Measurements from ENCODE around the gene PHF10. TPM values are rescaled to one million over a fixed set of nuclear protein-coding genes. Genes with fewer than 3 reads are reported as not detected.
A peak's percentile ranks its signal among the peaks of the same experiment; 100 is the strongest.

The PHF10 gene
- total RNA-seq, 2 donors from 2014 or later: 27.8 to 33.0 TPM

DNA sequence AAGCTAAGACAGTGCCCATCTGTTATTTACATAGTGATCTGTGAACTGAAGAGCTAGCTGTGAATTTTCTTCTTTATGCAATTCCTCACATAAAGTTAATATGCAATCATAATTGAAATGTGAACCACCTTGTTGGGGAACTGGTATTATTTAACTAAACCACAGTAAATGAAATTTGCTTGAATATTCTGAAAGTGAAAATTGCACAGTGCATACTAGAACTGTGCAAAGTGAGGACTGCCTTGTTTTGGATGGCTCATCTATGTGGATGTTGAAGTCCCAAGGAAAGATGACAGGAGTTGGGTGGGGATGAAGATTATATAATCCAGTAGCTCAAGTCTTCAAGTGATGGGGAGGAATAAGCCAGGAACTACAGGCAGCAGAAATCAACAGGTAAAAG is 5.7 kb upstream of the PHF10 start:
- Histone ChIP-seq H3K9me3 (no peaks in the 10 kb centered on the region), H3K36me3 (replicated peaks in 1 of 2; ENCODE audit: insufficient read depth in 1 of 2, low read depth in 2 of 2) (no peaks in the 10 kb centered on the region), H3K4me3 (no peak overlapping the region), H3K27me3 (no peaks in the 10 kb centered on the region), H3K27ac (no peak overlapping the region), H3K4me1 (no peaks in the 10 kb centered on the region)
- no peak for TF ChIP-seq POLR2A (IDR thresholded peaks at IDR 0.05)
- TF ChIP-seq, protein P1, sequence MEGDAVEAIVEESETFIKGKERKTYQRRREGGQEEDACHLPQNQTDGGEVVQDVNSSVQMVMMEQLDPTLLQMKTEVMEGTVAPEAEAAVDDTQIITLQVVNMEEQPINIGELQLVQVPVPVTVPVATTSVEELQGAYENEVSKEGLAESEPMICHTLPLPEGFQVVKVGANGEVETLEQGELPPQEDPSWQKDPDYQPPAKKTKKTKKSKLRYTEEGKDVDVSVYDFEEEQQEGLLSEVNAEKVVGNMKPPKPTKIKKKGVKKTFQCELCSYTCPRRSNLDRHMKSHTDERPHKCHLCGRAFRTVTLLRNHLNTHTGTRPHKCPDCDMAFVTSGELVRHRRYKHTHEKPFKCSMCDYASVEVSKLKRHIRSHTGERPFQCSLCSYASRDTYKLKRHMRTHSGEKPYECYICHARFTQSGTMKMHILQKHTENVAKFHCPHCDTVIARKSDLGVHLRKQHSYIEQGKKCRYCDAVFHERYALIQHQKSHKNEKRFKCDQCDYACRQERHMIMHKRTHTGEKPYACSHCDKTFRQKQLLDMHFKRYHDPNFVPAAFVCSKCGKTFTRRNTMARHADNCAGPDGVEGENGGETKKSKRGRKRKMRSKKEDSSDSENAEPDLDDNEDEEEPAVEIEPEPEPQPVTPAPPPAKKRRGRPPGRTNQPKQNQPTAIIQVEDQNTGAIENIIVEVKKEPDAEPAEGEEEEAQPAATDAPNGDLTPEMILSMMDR (IDR thresholded peaks at IDR 0.05): no peak
- ATAC-seq: no peak
- intact Hi-C loops (cut with DNase I): no loop called here
- no peak for DNase-seq

DNA sequence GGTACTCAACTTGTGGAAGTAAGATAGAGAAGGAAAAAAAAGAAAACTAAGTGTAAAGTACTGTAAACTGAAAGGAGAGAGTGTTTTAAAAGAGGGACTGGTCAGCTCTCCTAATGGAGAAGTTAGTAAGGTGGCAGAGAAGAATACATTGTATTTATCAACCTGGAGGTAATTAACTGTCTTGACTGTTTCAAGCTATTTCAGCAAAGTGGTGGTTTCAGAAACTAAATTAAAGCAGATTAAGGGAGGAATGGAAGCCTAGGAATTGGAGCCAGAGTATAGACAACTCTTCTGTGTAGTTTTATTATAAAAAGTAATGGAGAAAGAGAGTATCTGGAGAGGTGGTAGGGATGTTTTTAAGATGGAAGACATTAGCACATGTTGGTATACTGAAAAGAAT is 2.7 kb upstream of the PHF10 start:
- intact Hi-C loops (cut with DNase I): no loop called here
- H3K4me3 ChIP-seq: no peak overlapping the region
- H3K4me1 ChIP-seq: peaks cover 9% of the 10 kb centered on the region
- H3K36me3 ChIP-seq (replicated peaks in 1 of 2; ENCODE audit: insufficient read depth in 1 of 2, low read depth in 2 of 2): no peaks in the 10 kb centered on the region
- TF ChIP-seq, protein P1 (IDR thresholded peaks at IDR 0.05): no peak
- no peak for TF ChIP-seq POLR2A (IDR thresholded peaks at IDR 0.05)
- H3K9me3 ChIP-seq: no peaks in the 10 kb centered on the region
- H3K27ac ChIP-seq: no peak overlapping the region
- no peaks in the 10 kb centered on the region for H3K27me3 ChIP-seq
- ATAC-seq (no peak), DNase-seq (no peak)

DNA sequence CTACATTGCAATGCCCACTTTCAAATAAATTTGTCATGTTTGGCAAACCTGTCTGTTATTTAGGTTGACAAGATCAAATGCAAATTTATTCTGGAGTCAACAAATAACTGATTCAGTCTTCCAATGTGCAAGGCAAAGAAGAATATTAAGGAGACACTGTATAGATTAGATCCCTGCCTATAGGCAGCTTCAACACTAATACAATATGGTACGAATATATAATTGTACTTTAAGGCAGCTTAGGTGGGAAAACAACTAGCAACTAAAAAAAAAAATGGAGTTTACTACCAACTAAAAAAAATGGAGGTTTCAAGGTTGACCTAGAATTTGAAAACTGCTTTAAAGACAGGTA is 1.7 kb upstream of the PHF10 start:
- ATAC-seq: no peak
- WGBS, 2 donors: 96 to 97% methylated on average over 1 of the region's 1 CpG
- H3K27ac ChIP-seq: peak overlapping the region in 1 of 4 donors; percentile 95

DNA sequence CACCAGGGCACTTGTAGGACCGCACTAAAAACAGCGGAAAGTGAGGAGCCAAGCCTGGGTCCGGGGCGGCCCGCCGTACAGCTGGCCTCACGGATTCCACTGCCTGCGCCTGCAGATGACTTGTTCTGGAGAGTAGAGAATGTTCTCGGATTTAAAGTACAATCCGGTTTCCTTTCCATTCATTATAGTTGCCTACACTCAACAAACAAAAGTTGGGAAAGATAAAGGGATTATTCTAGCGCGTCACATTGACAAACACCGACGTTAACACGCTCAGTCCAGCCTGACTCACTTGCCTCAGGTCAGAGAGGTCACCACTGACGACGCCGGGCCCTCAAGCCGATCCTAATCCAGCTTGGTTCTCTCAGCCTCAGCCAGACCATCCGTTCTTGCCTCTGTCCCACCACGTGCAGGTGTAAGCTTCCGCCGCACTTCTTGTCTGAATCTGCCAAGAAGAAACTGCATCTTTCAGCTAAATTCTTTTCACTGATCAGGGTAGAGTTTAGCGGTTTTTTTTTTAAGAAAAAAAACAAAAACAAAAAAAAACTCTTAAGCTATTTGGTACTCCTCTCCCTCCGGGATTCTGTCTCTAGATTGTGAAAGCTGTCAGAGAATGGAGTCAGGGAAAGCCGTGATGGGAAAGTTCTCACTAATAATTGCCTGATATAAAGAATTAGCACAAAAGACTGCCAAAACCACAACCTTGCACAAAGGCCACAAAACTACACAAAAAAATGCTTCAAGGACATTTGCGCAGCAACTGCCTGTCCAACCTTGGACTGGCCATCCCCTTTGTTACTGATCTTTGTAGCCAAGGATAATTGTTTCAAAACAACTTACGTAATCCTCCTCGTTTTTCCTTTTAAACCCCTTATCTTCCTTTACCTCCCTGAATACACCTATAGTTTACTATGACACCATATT is 1.1 kb upstream of the PHF10 start:
- 16 to 23% methylated on average over 29 of the region's 29 CpGs for WGBS, 2 donors
- Histone ChIP-seq H3K4me3 (peak overlapping the region; percentile 66 to 72), H3K27ac (peak overlapping the region; percentile 91 to 95 (median 93)), H3K4me1 (peaks cover 18% of the 10 kb centered on the region), H3K9me3 (no peaks in the 10 kb centered on the region), H3K36me3 (replicated peaks in 1 of 2; ENCODE audit: insufficient read depth in 1 of 2, low read depth in 2 of 2) (no peaks in the 10 kb centered on the region), H3K27me3 (no peaks in the 10 kb centered on the region)
- intact Hi-C loops (cut with DNase I): no loop called here
- TF ChIP-seq, protein P1 (IDR thresholded peaks at IDR 0.05): no peak
- TF ChIP-seq POLR2A (IDR thresholded peaks at IDR 0.05): peak in 2 of 3 donors; percentile 43 to 50
- DNase-seq (peak; percentile 50 to 64 (median 56)), ATAC-seq (peak; percentile 30)

More for the DNA sequence above, 1.7 kb upstream of the PHF10 start:
- Histone ChIP-seq H3K4me3 (no peak overlapping the region), H3K4me1 (peaks cover 18% of the 10 kb centered on the region), H3K36me3 (replicated peaks in 1 of 2; ENCODE audit: insufficient read depth in 1 of 2, low read depth in 2 of 2) (no peaks in the 10 kb centered on the region), H3K27me3 (no peaks in the 10 kb centered on the region), H3K9me3 (no peaks in the 10 kb centered on the region)
- intact Hi-C loops (cut with DNase I): no loop called here
- TF ChIP-seq, protein P1 (IDR thresholded peaks at IDR 0.05): no peak
- TF ChIP-seq POLR2A (IDR thresholded peaks at IDR 0.05): no peak
- no peak for DNase-seq
